Measurements from ENCODE around the gene ACP3. TPM values are rescaled to one million over a fixed set of nuclear protein-coding genes. Genes with fewer than 3 reads are reported as not detected.
A peak's percentile ranks its signal among the peaks of the same experiment; 100 is the strongest.

Gene ACP3
- total RNA-seq, 1 donor from 2014 or later: not detected

GRCh38 chr3:132350814-132351213, 33.6 kb downstream of the ACP3 start:
- no peak overlapping the region for H3K27ac ChIP-seq (ENCODE audit: low read depth, low read length)
- H3K4me3 Mint-ChIP-seq (ENCODE audit: unreplicated experiment): no peak overlapping the region
- no peaks in the 10 kb centered on the region for H3K9me3 ChIP-seq (ENCODE audit: insufficient read depth, low read depth, low read length)
- H3K4me1 Mint-ChIP-seq (ENCODE audit: low read depth, unreplicated experiment): peaks cover 12% of the 10 kb centered on the region
- no peak overlapping the region for H2AFZ ChIP-seq (ENCODE audit: low read depth, low read length)
- H3K36me3 Mint-ChIP-seq (ENCODE audit: low read depth, unreplicated experiment): no peaks in the 10 kb centered on the region
- H3K9me3 Mint-ChIP-seq (ENCODE audit: unreplicated experiment): no peaks in the 10 kb centered on the region
- H3K27me3 ChIP-seq (ENCODE audit: insufficient read depth, low read length): no peaks in the 10 kb centered on the region
- H3K36me3 ChIP-seq (ENCODE audit: insufficient read depth, low read length): no peaks in the 10 kb centered on the region
- no peak for TF ChIP-seq EZH2 (IDR thresholded peaks at IDR 0.05; ENCODE audit: insufficient read depth, low read length)
- TF ChIP-seq CTCF (IDR thresholded peaks at IDR 0.05; ENCODE audit: insufficient read depth, low read depth, low read length): no peak
- no peak overlapping the region for H3K4me3 ChIP-seq (ENCODE audit: insufficient read depth, low read depth, low read length)
- H4K20me1 ChIP-seq (ENCODE audit: insufficient read depth, low read length): no peaks in the 10 kb centered on the region
- no peaks in the 10 kb centered on the region for H3K79me2 ChIP-seq (ENCODE audit: insufficient read depth, low read length)
- H3K9ac ChIP-seq (ENCODE audit: low read length): no peak overlapping the region
- DNase-seq (ENCODE audit: low read depth): no peak
- H3K4me2 ChIP-seq (ENCODE audit: low read length): no peak overlapping the region
- peaks cover 2% of the 10 kb centered on the region for H3K27me3 Mint-ChIP-seq (ENCODE audit: low read depth, unreplicated experiment)
- H3K27ac Mint-ChIP-seq (ENCODE audit: unreplicated experiment): no peak overlapping the region
- H3K4me1 ChIP-seq (ENCODE audit: insufficient read depth, low read length): peaks cover 9% of the 10 kb centered on the region
- FAIRE-seq: no peak

- H3K4me3 ChIP-seq (ENCODE audit: insufficient read depth, low read depth, low read length): no peak overlapping the region
- H3K27me3 ChIP-seq (ENCODE audit: insufficient read depth, low read length): no peaks in the 10 kb centered on the region
- H3K79me2 ChIP-seq (ENCODE audit: insufficient read depth, low read length): no peaks in the 10 kb centered on the region
- H3K4me1 Mint-ChIP-seq (ENCODE audit: low read depth, unreplicated experiment): peaks cover 9% of the 10 kb centered on the region
- no peak overlapping the region for H3K4me3 Mint-ChIP-seq (ENCODE audit: unreplicated experiment)
- H3K9ac ChIP-seq (ENCODE audit: low read length): no peak overlapping the region
- H3K9me3 Mint-ChIP-seq (ENCODE audit: unreplicated experiment): no peaks in the 10 kb centered on the region
- no peak for TF ChIP-seq EZH2 (IDR thresholded peaks at IDR 0.05; ENCODE audit: insufficient read depth, low read length)
- TF ChIP-seq CTCF (IDR thresholded peaks at IDR 0.05; ENCODE audit: insufficient read depth, low read depth, low read length): no peak
- DNase-seq (ENCODE audit: low read depth) (no peak), FAIRE-seq (no peak)
- no peak overlapping the region for H2AFZ ChIP-seq (ENCODE audit: low read depth, low read length)
- H3K27ac Mint-ChIP-seq (ENCODE audit: unreplicated experiment): no peak overlapping the region
- no peak overlapping the region for H3K27ac ChIP-seq (ENCODE audit: low read depth, low read length)
- peaks cover 2% of the 10 kb centered on the region for H3K27me3 Mint-ChIP-seq (ENCODE audit: low read depth, unreplicated experiment)
- H3K9me3 ChIP-seq (ENCODE audit: insufficient read depth, low read depth, low read length): no peaks in the 10 kb centered on the region
- H3K36me3 Mint-ChIP-seq (ENCODE audit: low read depth, unreplicated experiment): no peaks in the 10 kb centered on the region
- peaks cover 9% of the 10 kb centered on the region for H3K4me1 ChIP-seq (ENCODE audit: insufficient read depth, low read length)
- no peak overlapping the region for H3K4me2 ChIP-seq (ENCODE audit: low read length)
- H3K36me3 ChIP-seq (ENCODE audit: insufficient read depth, low read length): no peaks in the 10 kb centered on the region
- no peaks in the 10 kb centered on the region for H4K20me1 ChIP-seq (ENCODE audit: insufficient read depth, low read length)
Observed at GRCh38 chr3:132351222-132351806, 34.1 kb downstream of the ACP3 start.

GRCh38 chr3:132352556-132353143, 35.4 kb downstream of the ACP3 start:
- H3K79me2 ChIP-seq (ENCODE audit: insufficient read depth, low read length): no peaks in the 10 kb centered on the region
- no peak overlapping the region for H3K27ac ChIP-seq (ENCODE audit: low read depth, low read length)
- no peaks in the 10 kb centered on the region for H3K36me3 Mint-ChIP-seq (ENCODE audit: low read depth, unreplicated experiment)
- no peak overlapping the region for H3K4me3 Mint-ChIP-seq (ENCODE audit: unreplicated experiment)
- DNase-seq (ENCODE audit: low read depth) (peak; percentile 49), FAIRE-seq (peak; percentile 56)
- H3K27me3 ChIP-seq (ENCODE audit: insufficient read depth, low read length): no peaks in the 10 kb centered on the region
- TF ChIP-seq CTCF (IDR thresholded peaks at IDR 0.05; ENCODE audit: insufficient read depth, low read depth, low read length): peak; percentile 96
- TF ChIP-seq EZH2 (IDR thresholded peaks at IDR 0.05; ENCODE audit: insufficient read depth, low read length): no peak
- H3K9ac ChIP-seq (ENCODE audit: low read length): no peak overlapping the region
- H3K4me1 Mint-ChIP-seq (ENCODE audit: low read depth, unreplicated experiment): peaks cover 1% of the 10 kb centered on the region
- H3K4me1 ChIP-seq (ENCODE audit: insufficient read depth, low read length): no peaks in the 10 kb centered on the region
- no peaks in the 10 kb centered on the region for H3K9me3 Mint-ChIP-seq (ENCODE audit: unreplicated experiment)
- no peaks in the 10 kb centered on the region for H4K20me1 ChIP-seq (ENCODE audit: insufficient read depth, low read length)
- H3K4me2 ChIP-seq (ENCODE audit: low read length): no peak overlapping the region
- H3K9me3 ChIP-seq (ENCODE audit: insufficient read depth, low read depth, low read length): no peaks in the 10 kb centered on the region
- H2AFZ ChIP-seq (ENCODE audit: low read depth, low read length): no peak overlapping the region
- H3K4me3 ChIP-seq (ENCODE audit: insufficient read depth, low read depth, low read length): no peak overlapping the region
- H3K27me3 Mint-ChIP-seq (ENCODE audit: low read depth, unreplicated experiment): peaks cover 2% of the 10 kb centered on the region
- H3K36me3 ChIP-seq (ENCODE audit: insufficient read depth, low read length): no peaks in the 10 kb centered on the region
- H3K27ac Mint-ChIP-seq (ENCODE audit: unreplicated experiment): no peak overlapping the region
